CD4-positive, alpha-beta T cell (primary cell): ENCODE data around the gene AMFR. TPM values are rescaled to one million over a fixed set of nuclear protein-coding genes. Genes with fewer than 3 reads are reported as not detected.

Experiments used
- ATAC-seq: fragments of 200-7000 bp; cut with Tn5 transposase; one replicate; pipeline ENCODE4 v1.10.0; 2022; ENCODE audit warnings: mild to moderate bottlenecking; ENCODE audit not compliant: poor library complexity
- CTCF ChIA-PET: fragments of 350-600 bp; sonication (Branson Sonifier 250); formaldehyde crosslinking; loops from one replicate; lab custom pipeline; 2021; ENCODE audit warnings: antibody characterized with exemption, inconsistent platforms; lab: Charles Lee
- POLR2A ChIA-PET: fragments of 350-600 bp; sonication (Branson Sonifier 250); formaldehyde crosslinking; loops from one replicate; lab custom pipeline; 2021; ENCODE audit warnings: antibody characterized with exemption, inconsistent platforms; lab: Charles Lee
- DNase-seq, 14 experiments: peaks; one replicate each; pipeline ENCODE4 v3.0.0-alpha.2; 2013 to 2020; ENCODE audit warnings: mixed read lengths in 2 of 14
- H3K27ac ChIP-seq, 2 donors: one replicate each; pipeline versions ENCODE4 v1.5.1 to v1.7.0; 2013; ENCODE audit warnings: low read length in 2 of 2, low read depth in 1 of 2, mild to moderate bottlenecking in 1 of 2
- H3K27me3 ChIP-seq, 2 experiments: 1 replicate in 1 of 2; 2 replicates in 1 of 2; pipeline versions ENCODE4 v1.6.1 to v1.7.0; 2013; ENCODE audit warnings: low read length in 2 of 2, control low read depth in 1 of 2, mild to moderate bottlenecking in 1 of 2, moderate library complexity in 1 of 2; ENCODE audit not compliant: insufficient read depth in 2 of 2, control insufficient read depth in 1 of 2
- H3K36me3 ChIP-seq: one replicate; pipeline ENCODE4 v1.6.1; 2013; ENCODE audit warnings: low read length, control low read depth; ENCODE audit not compliant: insufficient read depth
- H3K4me1 ChIP-seq: one replicate; pipeline ENCODE4 v1.6.1; 2013; ENCODE audit warnings: low read length, control low read depth; ENCODE audit not compliant: insufficient read depth
- H3K4me3 ChIP-seq: one replicate; pipeline ENCODE4 v1.5.1; 2013; ENCODE audit warnings: mild to moderate bottlenecking, low read length, moderate library complexity
- H3K9me3 ChIP-seq, 2 experiments: 1 replicate in 1 of 2; 2 replicates in 1 of 2; pipeline versions ENCODE4 v1.6.1 to v1.7.0; 2013; ENCODE audit warnings: low read length in 2 of 2, mild to moderate bottlenecking in 2 of 2, control low read depth in 1 of 2, moderate library complexity in 1 of 2; ENCODE audit not compliant: control insufficient read depth in 1 of 2, insufficient read depth in 1 of 2
- H3K27ac Mint-ChIP-seq: one replicate; pipeline ENCODE4 v1.8.0; 2020; ENCODE audit warnings: mixed read lengths
- H3K27me3 Mint-ChIP-seq: one replicate; pipeline ENCODE4 v1.8.0; 2021; ENCODE audit warnings: mixed read lengths
- H3K36me3 Mint-ChIP-seq: one replicate; pipeline ENCODE4 v1.8.0; 2021; ENCODE audit warnings: low read depth, mixed read lengths
- H3K4me1 Mint-ChIP-seq: one replicate; pipeline ENCODE4 v1.8.0; 2021; ENCODE audit warnings: low read depth, mixed read lengths
- H3K4me3 Mint-ChIP-seq: one replicate; pipeline ENCODE4 v1.8.0; 2020; ENCODE audit warnings: mild to moderate bottlenecking, mixed read lengths
- H3K9me3 Mint-ChIP-seq: one replicate; pipeline ENCODE4 v1.8.0; 2020; ENCODE audit warnings: mixed read lengths
- CTCF ChIP-seq: fragments of 200-600 bp; IDR thresholded peaks from one replicate; pipeline ENCODE4 v1.8.0; 2022; ENCODE audit warnings: antibody characterized with exemption, mild to moderate bottlenecking
- intact Hi-C, 2 experiments: fragments of 100-400 bp; cut with DNase I in 1 of 2; cut with micrococcal nuclease in 1 of 2; formaldehyde crosslinking; loops; one replicate each; pipeline versions ENCODE4 v1.15.1 to v1.9.0; 2023 to 2025; cut with DNase I, micrococcal nuclease
- total RNA-seq, 174 experiments: library from RNA in 2 of 174; stranded (reverse) in 2 of 174; gene quantifications; one replicate each; pipeline ENCODE4 v1.2.3 and lab custom pipeline; 2021 to 2026

AMFR gene
- total RNA-seq, 2 experiments from 2014 or later = 79.2 to 83.8 TPM

GRCh38 chr16:56327071-56327928 is 98.0 kb downstream of the AMFR start:
- Histone ChIP-seq H3K27me3 (no peaks in the 10 kb centered on the region), H3K4me1 (no peaks in the 10 kb centered on the region), H3K9me3 (no peaks in the 10 kb centered on the region), H3K36me3 (no peaks in the 10 kb centered on the region), H3K27ac (no peak overlapping the region), H3K4me3 (no peak overlapping the region)
- no peaks in the 10 kb centered on the region for H3K9me3 Mint-ChIP-seq
- intact Hi-C loops = no loop called here
- no peak for TF ChIP-seq CTCF
- no peak for ATAC-seq
- ChIA-PET POLR2A (no interaction called here), CTCF (no interaction called here)
- no peak overlapping the region for H3K4me3 Mint-ChIP-seq
- H3K27ac Mint-ChIP-seq = no peak overlapping the region
- H3K4me1 Mint-ChIP-seq = no peaks in the 10 kb centered on the region
- no peaks in the 10 kb centered on the region for H3K36me3 Mint-ChIP-seq
- no peak for DNase-seq
- H3K27me3 Mint-ChIP-seq = no peaks in the 10 kb centered on the region

GRCh38 chr16:56325956-56326355 is 99.4 kb downstream of the AMFR start:
- Mint-ChIP-seq H3K36me3 (no peaks in the 10 kb centered on the region), H3K27ac (no peak overlapping the region), H3K9me3 (no peaks in the 10 kb centered on the region), H3K27me3 (no peaks in the 10 kb centered on the region), H3K4me1 (no peaks in the 10 kb centered on the region), H3K4me3 (no peak overlapping the region)
- POLR2A ChIA-PET = no interaction called here
- Histone ChIP-seq H3K36me3 (no peaks in the 10 kb centered on the region), H3K9me3 (no peaks in the 10 kb centered on the region), H3K4me1 (no peaks in the 10 kb centered on the region), H3K4me3 (no peak overlapping the region), H3K27me3 (no peaks in the 10 kb centered on the region), H3K27ac (no peak overlapping the region)
- no peak for ATAC-seq
- no peak for DNase-seq
- TF ChIP-seq CTCF = no peak
- CTCF ChIA-PET = no interaction called here
- intact Hi-C loops = no loop called here

- H3K9me3 Mint-ChIP-seq = no peaks in the 10 kb centered on the region
- Histone ChIP-seq H3K27ac (no peak overlapping the region), H3K4me3 (no peak overlapping the region), H3K9me3 (no peaks in the 10 kb centered on the region), H3K27me3 (no peaks in the 10 kb centered on the region), H3K4me1 (no peaks in the 10 kb centered on the region), H3K36me3 (no peaks in the 10 kb centered on the region)
- TF ChIP-seq CTCF = no peak
- intact Hi-C loops = no loop called here
- DNase-seq (no peak), ATAC-seq (no peak)
- no peak overlapping the region for H3K4me3 Mint-ChIP-seq
- ChIA-PET CTCF (no interaction called here), POLR2A (no interaction called here)
- no peaks in the 10 kb centered on the region for H3K4me1 Mint-ChIP-seq
- H3K27ac Mint-ChIP-seq = no peak overlapping the region
- no peaks in the 10 kb centered on the region for H3K36me3 Mint-ChIP-seq
- H3K27me3 Mint-ChIP-seq = no peaks in the 10 kb centered on the region
Observed at GRCh38 chr16:56324406-56324805, 100.9 kb downstream of the AMFR start.
